Adipose tissue (tissue), 3 donors: ENCODE results near the gene PGBD5. TPM values are rescaled to one million over a fixed set of nuclear protein-coding genes. Genes with fewer than 3 reads are reported as not detected.

ENCODE experiments used
- H3K27ac ChIP-seq: one replicate; pipeline ENCODE4 v1.5.1; 2013; ENCODE audit warnings: low read depth, low read length
- WGBS, 3 donors: extraction: QIAGEN DNeasy Blood & Tissue Kit; methylation state at CpG; one replicate each; pipeline ENCODE4 v1.1.7; 2013; 5-methylcytosine and 5-hydroxymethylcytosine counted together
- polyA plus RNA-seq, 3 donors: library from polyadenylated mRNA; stranded (reverse); fragments of 200-250 nt; gene quantifications; one replicate each; pipeline ENCODE4 v1.2.3, GENCODE V29; 2013
- donor health status: healthy with polysubstance abuse.
- donor health status: Bipolar disorder and iron deficiency.
- donor health status: healthy.

The PGBD5 gene
- polyA plus RNA-seq, 3 donors = 0.48 to 15.7 TPM; not detected in 1

DNA sequence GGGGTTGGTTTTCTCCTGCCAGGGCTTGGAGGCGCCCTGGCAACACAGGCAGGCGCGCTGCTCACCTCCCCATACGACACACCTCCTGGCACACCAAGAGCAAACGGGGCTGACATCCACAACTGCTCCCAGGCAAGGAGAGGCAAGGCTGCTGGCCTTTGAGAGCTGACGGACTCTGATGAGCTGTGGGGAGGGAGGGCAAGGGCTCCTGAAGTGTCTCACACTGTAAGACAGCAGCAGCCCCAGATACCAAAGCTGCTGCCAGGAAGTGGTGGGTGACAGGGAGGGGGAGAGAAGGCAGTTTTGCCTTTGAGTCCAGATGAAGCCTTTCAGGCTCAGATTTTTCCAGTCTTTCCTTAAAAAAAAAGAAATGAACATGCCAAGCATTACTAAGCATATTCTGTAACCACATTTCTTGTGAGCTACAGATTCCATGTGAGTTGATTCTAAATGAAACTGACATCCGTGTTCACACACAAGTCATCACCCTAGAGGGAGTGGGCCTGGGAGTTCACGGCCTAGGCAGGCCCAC is 24.3 kb downstream of the PGBD5 start:
- H3K27ac ChIP-seq = no peak overlapping the region
- WGBS, 3 donors = 65 to 74% (median 66%) methylated on average over 8 of the region's 8 CpGs

GRCh38 chr1:230401101-230401500 is 25.0 kb downstream of the PGBD5 start:
- no peak overlapping the region for H3K27ac ChIP-seq
- WGBS, 3 donors = 90 to 94% (median 93%) methylated on average over 14 of the region's 14 CpGs

DNA sequence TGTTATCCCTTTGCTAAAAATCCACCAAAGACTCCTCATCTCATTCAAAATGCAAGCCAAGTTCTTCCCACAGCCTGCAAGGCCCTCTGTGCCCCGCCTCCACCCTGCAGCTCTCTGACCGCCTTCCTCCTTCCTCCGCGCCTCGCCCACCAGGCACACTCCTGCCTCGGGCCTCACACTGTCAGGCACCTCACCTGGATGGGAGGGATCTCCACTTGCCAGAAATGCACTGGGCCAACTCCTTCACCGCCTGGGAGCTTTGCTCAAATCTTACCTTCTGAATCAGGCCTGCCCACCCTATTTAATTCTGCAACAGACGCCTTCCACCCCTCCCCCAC is 26.2 kb downstream of the PGBD5 start:
- H3K27ac ChIP-seq = no peak overlapping the region
- WGBS, 3 donors = 77 to 91% (median 78%) methylated on average over 8 of the region's 8 CpGs

DNA sequence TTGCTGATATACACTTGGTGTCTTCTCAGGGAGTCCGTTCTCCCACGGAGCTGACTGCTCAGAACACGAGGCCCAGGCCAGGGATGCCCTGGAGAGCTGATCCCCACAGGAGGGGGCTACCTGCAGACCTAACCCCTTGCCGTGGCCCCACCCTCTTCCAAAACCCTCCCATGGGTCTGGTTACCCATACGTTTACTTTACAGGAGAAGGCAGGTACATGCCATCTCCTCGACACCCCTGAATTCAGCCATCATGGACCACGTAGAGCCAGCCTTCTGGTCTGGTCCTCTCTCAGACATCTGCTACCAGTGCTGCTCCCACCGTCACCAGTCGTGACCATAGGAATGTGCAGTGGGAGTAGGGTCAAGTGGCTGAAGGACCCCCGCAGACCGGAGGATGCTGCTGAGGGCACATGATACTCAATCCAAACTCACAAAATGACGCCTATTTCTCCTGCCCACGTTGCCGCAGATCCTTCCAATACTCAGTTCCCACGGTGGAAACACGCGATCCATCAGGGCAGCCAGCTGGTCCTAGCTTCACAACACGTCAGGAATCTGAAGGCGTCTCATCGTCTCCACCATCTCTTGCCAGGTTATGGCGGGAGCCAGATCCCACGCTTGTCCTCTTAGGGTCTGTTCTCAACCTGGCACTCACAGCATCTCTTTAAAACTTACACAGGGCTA is 26.7 kb downstream of the PGBD5 start:
- H3K27ac ChIP-seq = no peak overlapping the region
- WGBS, 3 donors = 88 to 94% (median 89%) methylated on average over 22 of the region's 22 CpGs

DNA sequence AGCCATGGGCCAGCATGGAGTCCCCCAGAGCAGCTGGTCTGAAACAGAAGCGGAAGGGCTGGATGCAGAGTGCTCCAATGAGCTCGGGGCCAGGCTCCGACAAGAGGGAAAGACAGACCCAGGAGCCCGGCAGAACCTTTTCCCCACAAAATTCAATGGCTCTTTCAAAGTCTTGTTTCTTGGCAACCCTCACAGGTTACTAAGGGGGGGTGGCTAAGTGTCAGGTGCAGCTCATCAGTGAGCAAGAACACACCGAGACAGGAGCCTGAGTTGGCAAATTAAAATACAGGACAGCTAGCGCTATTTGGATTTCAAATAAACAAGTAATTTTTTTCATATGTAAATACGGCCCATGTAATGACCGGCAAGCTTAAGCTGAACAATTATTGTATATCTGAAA is 27.3 kb downstream of the PGBD5 start:
- WGBS, 3 donors = 90 to 94% (median 94%) methylated on average over 8 of the region's 8 CpGs
- H3K27ac ChIP-seq = no peak overlapping the region

GRCh38 chr1:230396966-230397365 is 29.2 kb downstream of the PGBD5 start:
- WGBS, 3 donors = 89 to 99% (median 93%) methylated on average over 10 of the region's 10 CpGs
- no peak overlapping the region for H3K27ac ChIP-seq

GRCh38 chr1:230395932-230396331 is 30.2 kb downstream of the PGBD5 start:
- WGBS, 3 donors = 54 to 100% (median 59%) methylated on average over 1 of the region's 1 CpG
- no peak overlapping the region for H3K27ac ChIP-seq

- H3K27ac ChIP-seq = no peak overlapping the region
- 87 to 95% (median 88%) methylated on average over 8 of the region's 8 CpGs for WGBS, 3 donors
Observed at GRCh38 chr1:230394741-230395140, 31.4 kb downstream of the PGBD5 start.

GRCh38 chr1:230394134-230394533 is 32.0 kb downstream of the PGBD5 start:
- WGBS, 3 donors = 73 to 87% (median 76%) methylated on average over 7 of the region's 7 CpGs
- H3K27ac ChIP-seq = no peak overlapping the region

DNA sequence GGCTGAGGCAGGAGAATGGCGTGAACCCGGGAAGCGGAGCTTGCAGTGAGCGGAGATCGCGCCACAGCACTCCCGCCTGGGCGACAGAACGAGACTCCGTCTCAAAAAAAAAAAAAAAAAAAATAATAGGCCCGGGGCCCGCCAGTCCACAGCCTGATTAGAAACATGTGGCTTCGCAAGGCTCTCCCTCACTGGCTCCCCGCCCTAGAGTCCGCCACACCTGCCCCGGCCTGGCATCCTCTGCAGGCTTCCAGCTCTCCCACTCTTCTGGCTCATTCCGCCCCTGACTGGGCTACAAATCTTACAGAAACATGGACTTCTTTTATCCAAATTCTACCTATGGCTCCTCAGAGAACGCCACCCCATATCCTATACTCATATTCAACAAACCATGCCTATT is 32.4 kb downstream of the PGBD5 start:
- 96 to 100% (median 97%) methylated on average over 6 to 18 of the region's 18 CpGs for WGBS, 3 donors
- no peak overlapping the region for H3K27ac ChIP-seq

GRCh38 chr1:230392920-230393521 is 33.1 kb downstream of the PGBD5 start:
- 69 to 77% (median 74%) methylated on average over 7 to 9 of the region's 9 CpGs for WGBS, 3 donors
- no peak overlapping the region for H3K27ac ChIP-seq

DNA sequence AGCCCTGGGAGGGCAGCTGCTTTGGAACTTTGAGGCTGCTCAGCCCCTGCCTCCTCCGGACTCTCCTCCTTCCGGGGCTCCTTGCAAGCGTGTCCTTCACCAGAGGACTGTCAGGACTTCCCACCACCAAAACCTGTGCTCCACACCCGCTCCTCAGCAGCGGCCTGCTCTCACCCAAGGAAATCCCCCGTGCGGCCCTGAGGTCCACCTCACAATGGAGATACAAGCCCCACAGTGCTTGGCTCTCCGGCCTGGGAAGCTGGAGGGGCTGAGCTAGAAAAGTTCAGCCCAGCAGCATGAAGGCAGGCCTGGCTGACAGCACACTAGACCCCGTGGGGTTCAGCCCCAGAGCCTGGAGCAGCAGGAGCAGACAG is 33.6 kb downstream of the PGBD5 start:
- H3K27ac ChIP-seq = no peak overlapping the region
- 51 to 76% (median 54%) methylated on average over 8 to 9 of the region's 9 CpGs for WGBS, 3 donors

GRCh38 chr1:230391776-230392535 is 34.2 kb downstream of the PGBD5 start:
- H3K27ac ChIP-seq = no peak overlapping the region
- WGBS, 3 donors = 44 to 77% (median 46%) methylated on average over 20 of the region's 20 CpGs

GRCh38 chr1:230390371-230390770 is 35.8 kb downstream of the PGBD5 start:
- WGBS, 3 donors = 87 to 100% (median 92%) methylated on average over 2 of the region's 2 CpGs
- H3K27ac ChIP-seq = no peak overlapping the region

DNA sequence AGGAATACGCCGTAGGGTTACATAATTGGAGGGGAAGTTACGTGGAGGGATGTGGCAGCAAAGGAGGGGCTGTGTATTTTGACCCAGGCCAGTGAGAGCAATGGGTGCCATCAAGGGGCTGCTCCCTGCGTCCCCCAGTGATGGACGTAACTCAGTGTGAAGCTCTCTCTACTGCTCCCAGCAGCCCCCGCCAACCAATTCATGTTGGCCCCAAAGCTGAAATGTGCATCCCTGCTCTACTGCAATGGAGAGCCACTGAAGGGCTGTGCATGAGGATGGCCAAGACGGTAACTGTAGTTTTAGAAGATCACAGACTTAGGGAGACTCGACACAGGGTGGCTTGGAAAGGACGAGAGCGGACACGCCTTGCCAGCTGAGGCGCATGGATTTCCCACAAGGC is 38.3 kb downstream of the PGBD5 start:
- H3K27ac ChIP-seq = no peak overlapping the region
- 91 to 97% (median 92%) methylated on average over 12 of the region's 12 CpGs for WGBS, 3 donors

DNA sequence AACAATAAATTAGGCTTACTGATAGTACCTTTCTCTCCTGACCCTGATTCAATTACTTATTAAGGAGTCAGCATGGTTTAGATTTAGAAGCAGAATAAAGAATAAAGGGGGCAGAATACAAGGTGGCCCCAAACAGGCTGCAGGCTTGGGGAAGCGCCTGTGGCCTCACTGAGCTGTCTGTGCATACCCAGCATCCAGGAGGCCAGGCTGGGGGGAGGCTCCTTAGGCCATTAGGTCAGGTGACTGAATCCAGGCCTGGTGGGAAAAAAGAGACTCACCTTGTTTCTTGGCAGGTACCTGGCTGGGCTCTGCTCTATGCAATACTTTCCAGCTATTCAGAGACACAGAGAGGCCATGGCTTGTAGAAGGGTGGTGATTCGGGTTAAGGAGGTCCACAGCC is 38.8 kb downstream of the PGBD5 start:
- H3K27ac ChIP-seq = no peak overlapping the region
- WGBS, 3 donors = 94 to 98% (median 96%) methylated on average over 2 of the region's 2 CpGs

DNA sequence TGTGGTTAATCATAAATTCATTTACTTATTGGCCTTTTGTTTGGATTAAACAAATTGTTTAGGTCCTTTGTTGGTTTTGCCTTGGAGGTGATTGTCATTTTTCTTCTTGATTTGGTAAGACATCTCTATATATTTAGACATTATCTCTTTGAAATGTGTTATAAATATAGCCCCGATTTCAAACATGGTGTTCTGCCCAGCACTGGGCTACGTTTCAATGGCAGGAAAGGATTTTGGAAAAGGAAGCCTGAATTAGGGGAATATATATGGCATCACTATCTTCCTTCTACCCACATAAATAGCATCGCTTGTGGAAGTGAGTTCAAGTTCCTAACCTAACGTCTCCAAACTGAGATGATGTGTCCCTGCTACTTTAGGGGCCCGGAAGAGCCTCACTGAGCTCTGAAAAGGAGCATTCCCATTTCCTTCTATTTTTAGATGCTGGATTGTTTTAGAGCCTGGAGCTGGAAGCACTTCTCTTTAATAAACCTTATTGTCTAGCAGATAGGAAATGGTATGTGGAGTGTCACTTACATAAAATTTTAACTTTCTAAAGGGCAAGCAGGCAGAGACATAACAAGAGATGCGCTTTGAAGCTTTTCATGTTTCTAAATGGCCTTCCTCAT is 39.4 kb downstream of the PGBD5 start:
- H3K27ac ChIP-seq = no peak overlapping the region
- 69 to 94% (median 75%) methylated on average over 6 of the region's 6 CpGs for WGBS, 3 donors

DNA sequence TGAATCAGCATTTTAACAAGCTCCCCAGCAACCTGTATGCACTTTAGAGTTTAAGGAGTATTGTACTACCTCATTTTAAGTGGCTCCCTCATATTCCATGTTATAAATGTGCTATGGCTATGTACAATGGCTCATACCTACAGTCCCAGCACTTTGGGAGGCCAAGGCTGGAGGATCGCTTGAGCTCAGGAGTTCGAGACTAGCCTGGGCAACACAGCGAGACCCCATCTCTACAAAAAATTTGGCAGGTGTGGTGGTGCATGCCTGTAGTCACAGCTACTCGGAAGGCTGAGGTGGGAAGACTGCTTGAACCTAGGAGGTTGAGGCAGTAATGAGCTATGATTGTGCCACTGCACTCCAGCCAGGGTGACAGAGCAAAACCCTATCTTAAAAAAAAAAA is 40.2 kb downstream of the PGBD5 start:
- 94 to 97% (median 96%) methylated on average over 4 of the region's 4 CpGs for WGBS, 3 donors

GRCh38 chr1:230385158-230385450 is 41.0 kb downstream of the PGBD5 start:
- 77 to 94% (median 78%) methylated on average over 2 of the region's 2 CpGs for WGBS, 3 donors
- H3K27ac ChIP-seq = no peak overlapping the region

More for the DNA sequence above, 40.2 kb downstream of the PGBD5 start:
- H3K27ac ChIP-seq = no peak overlapping the region
